HG03045 (cell line): ENCODE data around the gene PACS2.

ENCODE experiments used
- ATAC-seq: cut with Tn5 transposase; IDR thresholded peaks from one replicate; pipeline ENCODE4 v1.9.1; 2021; ENCODE audit warnings: mild to moderate bottlenecking, moderate library complexity; ENCODE audit not compliant: unreplicated experiment

The PACS2 gene

GRCh38 chr14:105419195-105420091 lies 104.9 kb downstream of the PACS2 start, which contains the start of gene MTA1:
TSS of gene MTA1 (plus strand) at chr14:105419827. CDS start at chr14:105420036, 209 bp downstream.
- peak; percentile 51 for ATAC-seq

GRCh38 chr14:105420101-105420973 lies 105.8 kb downstream of the PACS2 start:
- no peak for ATAC-seq

GRCh38 chr14:105420974-105421674 lies 106.6 kb downstream of the PACS2 start:
- no peak for ATAC-seq

GRCh38 chr14:105421723-105422615 lies 107.4 kb downstream of the PACS2 start:
- no peak for ATAC-seq

GRCh38 chr14:105422695-105423487 lies 108.3 kb downstream of the PACS2 start:
- no peak for ATAC-seq

- ATAC-seq, result no peak
These were observed 109.1 kb downstream of the PACS2 start for GRCh38 chr14:105423488-105424195.

- no peak for ATAC-seq
These were observed 110.3 kb downstream of the PACS2 start for GRCh38 chr14:105424861-105425260.

- ATAC-seq, result no peak
These were observed 111.3 kb downstream of the PACS2 start for GRCh38 chr14:105425823-105426247.

GRCh38 chr14:105426416-105427130 lies 112.0 kb downstream of the PACS2 start:
- no peak for ATAC-seq

GRCh38 chr14:105427412-105427811 lies 112.9 kb downstream of the PACS2 start:
- no peak for ATAC-seq

GRCh38 chr14:105427936-105428485 lies 113.5 kb downstream of the PACS2 start:
- no peak for ATAC-seq

- ATAC-seq, result no peak
These were observed 115.5 kb downstream of the PACS2 start for GRCh38 chr14:105430042-105430441.

- ATAC-seq, result no peak
These were observed 116.0 kb downstream of the PACS2 start for GRCh38 chr14:105430565-105430964.

- no peak for ATAC-seq
These were observed 116.7 kb downstream of the PACS2 start for GRCh38 chr14:105431256-105431655.

- ATAC-seq, result no peak
These were observed 118.1 kb downstream of the PACS2 start for GRCh38 chr14:105432657-105433056.

- ATAC-seq, result no peak
These were observed 118.6 kb downstream of the PACS2 start for GRCh38 chr14:105433161-105433605.

- no peak for ATAC-seq
These were observed 121.9 kb downstream of the PACS2 start for GRCh38 chr14:105436402-105436801.
